Trophoblast cell (in vitro differentiated cells and primary cell): Measurements from ENCODE around the gene ENPP6.
A peak's percentile ranks its signal among the peaks of the same experiment; 100 is the strongest.

Source experiments
- DNase-seq, 2 donors: peaks; one replicate each; pipeline ENCODE4 v3.0.0-alpha.2; 2016
- H2AFZ ChIP-seq: 2 replicates; pipeline ENCODE4 v1.6.1; 2013; ENCODE audit warnings: low read length, moderate library complexity, mild to moderate bottlenecking; ENCODE audit not compliant: insufficient read depth, poor library complexity
- H2AK5ac ChIP-seq: 2 replicates; pipeline ENCODE4 v1.6.1; 2013; ENCODE audit warnings: mild to moderate bottlenecking, low read length
- H2BK120ac ChIP-seq: 2 replicates; pipeline ENCODE4 v1.6.1; 2013; ENCODE audit warnings: low read length, mild to moderate bottlenecking, moderate library complexity; ENCODE audit not compliant: insufficient read depth, poor library complexity
- H2BK12ac ChIP-seq: 2 replicates; pipeline ENCODE4 v1.6.1; 2013; ENCODE audit warnings: mild to moderate bottlenecking, low read length, moderate library complexity
- H2BK5ac ChIP-seq: 2 replicates; pipeline ENCODE4 v1.6.1; 2013; ENCODE audit warnings: low read length, low read depth, moderate library complexity, mild to moderate bottlenecking; ENCODE audit not compliant: poor library complexity
- H3K14ac ChIP-seq: 2 replicates; pipeline ENCODE4 v1.6.1; 2013; ENCODE audit warnings: mild to moderate bottlenecking, low read length
- H3K18ac ChIP-seq: 2 replicates; pipeline ENCODE4 v1.6.1; 2013; ENCODE audit warnings: mild to moderate bottlenecking, low read length
- H3K23ac ChIP-seq: 2 replicates; pipeline ENCODE4 v1.6.1; 2013; ENCODE audit warnings: low read length
- H3K27ac ChIP-seq: 2 replicates; pipeline ENCODE4 v1.5.1; 2013; ENCODE audit warnings: low read depth, mild to moderate bottlenecking, inconsistent platforms, low read length, moderate library complexity
- H3K27me3 ChIP-seq: 2 replicates; pipeline ENCODE4 v1.6.1; 2013; ENCODE audit warnings: inconsistent platforms, mild to moderate bottlenecking, low read length, moderate library complexity; ENCODE audit not compliant: insufficient read depth
- H3K36me3 ChIP-seq, 2 experiments: 1 replicate in 1 of 2; 2 replicates in 1 of 2; pipeline ENCODE4 v1.6.1; 2013; ENCODE audit warnings: low read length in 2 of 2, mild to moderate bottlenecking in 2 of 2, moderate library complexity in 1 of 2; ENCODE audit not compliant: insufficient read depth in 2 of 2, control insufficient read depth in 1 of 2
- H3K4ac ChIP-seq: 2 replicates; pipeline ENCODE4 v1.6.1; 2013; ENCODE audit warnings: low read depth, mild to moderate bottlenecking, low read length, moderate library complexity
- H3K4me1 ChIP-seq, 2 experiments: 1 replicate in 1 of 2; 2 replicates in 1 of 2; pipeline ENCODE4 v1.6.1; 2013; ENCODE audit warnings: low read length in 2 of 2, mild to moderate bottlenecking in 2 of 2, moderate library complexity in 1 of 2; ENCODE audit not compliant: insufficient read depth in 2 of 2, control insufficient read depth in 1 of 2
- H3K4me2 ChIP-seq: 2 replicates; pipeline ENCODE4 v1.6.1; 2013; ENCODE audit warnings: inconsistent platforms, mild to moderate bottlenecking, low read length, moderate library complexity
- H3K4me3 ChIP-seq: 2 replicates; pipeline ENCODE4 v1.5.1; 2013; ENCODE audit warnings: mild to moderate bottlenecking, low read depth, low read length, inconsistent platforms
- H3K79me1 ChIP-seq: one replicate; pipeline ENCODE4 v1.6.1; 2013; ENCODE audit warnings: low read length
- H3K79me2 ChIP-seq: 2 replicates; pipeline ENCODE4 v1.6.1; 2013; ENCODE audit warnings: low read length, mild to moderate bottlenecking; ENCODE audit not compliant: control insufficient read depth, insufficient read depth, poor library complexity
- H3K9ac ChIP-seq: 2 replicates; pipeline ENCODE4 v1.6.1; 2013; ENCODE audit warnings: mild to moderate bottlenecking, low read length
- H3K9me3 ChIP-seq: 2 replicates; pipeline ENCODE4 v1.6.1; 2013; ENCODE audit warnings: low read depth, mild to moderate bottlenecking, control low read depth, inconsistent platforms, low read length; ENCODE audit not compliant: insufficient read depth
- H4K12ac ChIP-seq: 2 replicates; pipeline ENCODE4 v1.6.1; 2013; ENCODE audit warnings: low read depth, mild to moderate bottlenecking, low read length, moderate library complexity
- H4K8ac ChIP-seq: 2 replicates; pipeline ENCODE4 v1.6.1; 2013; ENCODE audit warnings: low read depth, mild to moderate bottlenecking, low read length, moderate library complexity
- H4K91ac ChIP-seq: one replicate; pipeline ENCODE4 v1.6.1; 2013; ENCODE audit warnings: low read depth, mild to moderate bottlenecking, low read length, moderate library complexity
- whole genome bisulfite sequencing: extraction: QIAGEN DNeasy Blood & Tissue Kit; methylation state at CpG from one replicate; pipeline ENCODE4 v1.1.7; 2013; ENCODE audit warnings: missing lambda C conversion rate; ENCODE audit not compliant: insufficient read length, insufficient coverage; ENCODE audit errors: extremely low coverage; 5-methylcytosine and 5-hydroxymethylcytosine counted together

Gene ENPP6

GRCh38 chr4:184154199-184154598, 63.5 kb downstream of the ENPP6 start:
- Histone ChIP-seq H2BK5ac (no peak overlapping the region), H3K79me2 (no peaks in the 10 kb centered on the region), H3K14ac (no peak overlapping the region), H3K27me3 (no peaks in the 10 kb centered on the region), H3K79me1 (no peaks in the 10 kb centered on the region), H2AK5ac (no peak overlapping the region), H4K12ac (no peak overlapping the region), H4K91ac (no peak overlapping the region), H3K4me3 (no peak overlapping the region), H3K4me2 (no peak overlapping the region), H3K9ac (no peak overlapping the region), H4K8ac (no peak overlapping the region), H2BK120ac (no peak overlapping the region), H3K9me3 (no peaks in the 10 kb centered on the region), H3K4ac (no peak overlapping the region), H2BK12ac (no peak overlapping the region), H2AFZ (no peak overlapping the region), H3K23ac (no peak overlapping the region), H3K18ac (no peak overlapping the region), H3K36me3 (no peaks in the 10 kb centered on the region), H3K27ac (no peak overlapping the region), H3K4me1 (no peaks in the 10 kb centered on the region)
- no peak for DNase-seq
- WGBS: no CpG with 5 or more reads among the region's 7 CpGs

DNA sequence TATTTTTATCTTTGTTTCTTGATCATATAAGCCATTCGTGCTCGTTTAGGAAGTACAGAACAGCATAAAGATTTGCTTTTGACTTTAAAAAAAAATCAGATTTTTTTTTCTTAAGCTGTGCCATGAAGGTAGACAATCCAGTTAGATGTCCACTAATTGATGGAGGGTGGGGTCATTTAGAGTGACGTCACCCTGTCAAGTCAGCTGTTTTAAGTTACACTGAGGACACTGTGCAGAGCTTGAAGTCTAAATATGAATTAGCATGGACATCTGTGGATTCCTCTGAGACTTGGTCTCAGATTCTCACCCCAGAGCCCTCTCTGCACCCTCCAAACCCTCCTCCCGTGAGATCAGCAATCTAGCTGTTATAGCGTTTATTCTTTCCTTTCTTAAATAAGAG, 63.9 kb downstream of the ENPP6 start:
- Histone ChIP-seq H3K4me3 (no peak overlapping the region), H3K18ac (no peak overlapping the region), H3K27ac (no peak overlapping the region), H4K12ac (no peak overlapping the region), H3K4me2 (no peak overlapping the region), H3K79me1 (no peaks in the 10 kb centered on the region), H3K4ac (no peak overlapping the region), H3K14ac (no peak overlapping the region), H3K9me3 (no peaks in the 10 kb centered on the region), H3K79me2 (no peaks in the 10 kb centered on the region), H3K27me3 (no peaks in the 10 kb centered on the region), H3K4me1 (no peaks in the 10 kb centered on the region), H2AFZ (no peak overlapping the region), H4K8ac (no peak overlapping the region), H3K9ac (no peak overlapping the region), H2BK120ac (no peak overlapping the region), H2AK5ac (no peak overlapping the region), H4K91ac (no peak overlapping the region), H2BK12ac (no peak overlapping the region), H3K36me3 (no peaks in the 10 kb centered on the region), H2BK5ac (no peak overlapping the region), H3K23ac (no peak overlapping the region)
- DNase-seq: no peak
- no CpG with 5 or more reads among the region's 5 CpGs for WGBS

GRCh38 chr4:184151988-184152485, 65.6 kb downstream of the ENPP6 start:
- Histone ChIP-seq H3K4me2 (no peak overlapping the region), H3K27me3 (no peaks in the 10 kb centered on the region), H3K14ac (no peak overlapping the region), H3K27ac (no peak overlapping the region), H2AFZ (no peak overlapping the region), H3K4me1 (peaks cover 0 to 5% of the 10 kb centered on the region in 2 experiments), H4K91ac (no peak overlapping the region), H2AK5ac (no peak overlapping the region), H4K12ac (no peak overlapping the region), H3K9ac (no peak overlapping the region), H3K4me3 (no peak overlapping the region), H2BK12ac (no peak overlapping the region), H3K79me2 (no peaks in the 10 kb centered on the region), H3K23ac (no peak overlapping the region), H3K79me1 (no peaks in the 10 kb centered on the region), H2BK120ac (no peak overlapping the region), H3K36me3 (no peaks in the 10 kb centered on the region), H4K8ac (no peak overlapping the region), H3K9me3 (no peaks in the 10 kb centered on the region), H3K18ac (no peak overlapping the region), H2BK5ac (no peak overlapping the region), H3K4ac (no peak overlapping the region)
- peak in 1 of 2 donors; percentile 52 for DNase-seq
- no CpG with 5 or more reads among the region's 13 CpGs for WGBS

DNA sequence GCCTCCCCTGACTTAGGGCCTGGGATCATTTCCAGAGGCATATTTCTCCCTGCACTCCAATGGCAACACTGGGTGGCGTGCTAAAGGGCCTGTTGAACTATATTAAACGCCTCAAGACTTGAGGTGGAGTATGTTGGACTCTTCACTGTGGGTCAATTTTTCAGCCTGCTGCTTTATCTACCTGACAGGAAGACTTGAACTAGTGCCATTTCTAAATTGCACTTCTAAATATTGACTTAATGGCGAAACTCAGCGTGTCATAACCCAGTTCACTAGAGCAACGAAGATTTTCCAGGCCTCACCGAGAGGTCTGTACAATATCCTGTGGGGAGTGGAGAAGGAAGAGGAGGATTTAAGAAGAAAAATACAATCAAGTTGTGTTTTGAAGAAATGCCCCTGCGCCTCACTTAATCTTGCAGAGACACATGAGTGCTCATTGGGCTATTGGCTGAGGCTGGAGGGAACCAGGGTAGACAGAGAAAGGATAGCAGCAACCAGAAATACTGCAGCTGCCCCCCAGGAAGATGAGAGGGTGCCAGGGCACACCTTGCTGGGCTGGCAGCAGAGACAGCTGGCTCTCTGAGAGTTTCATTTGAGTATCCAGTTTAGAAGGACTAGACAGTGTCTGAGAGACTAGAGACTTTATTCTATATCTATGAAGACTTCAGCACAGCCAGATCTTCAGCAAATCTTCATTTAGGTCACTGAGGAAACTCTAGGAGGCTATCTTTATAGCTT, 67.4 kb downstream of the ENPP6 start:
- Histone ChIP-seq H3K79me1 (no peaks in the 10 kb centered on the region), H2BK12ac (no peak overlapping the region), H3K79me2 (no peaks in the 10 kb centered on the region), H3K9me3 (no peaks in the 10 kb centered on the region), H2AK5ac (no peak overlapping the region), H3K27ac (no peak overlapping the region), H3K27me3 (no peaks in the 10 kb centered on the region), H2BK120ac (no peak overlapping the region), H3K4ac (no peak overlapping the region), H3K4me2 (no peak overlapping the region), H4K12ac (no peak overlapping the region), H3K23ac (no peak overlapping the region), H3K36me3 (no peaks in the 10 kb centered on the region), H4K8ac (no peak overlapping the region), H2AFZ (no peak overlapping the region), H3K9ac (no peak overlapping the region), H3K4me1 (peaks cover 0 to 5% of the 10 kb centered on the region in 2 experiments), H3K18ac (no peak overlapping the region), H3K4me3 (no peak overlapping the region), H3K14ac (no peak overlapping the region), H4K91ac (no peak overlapping the region), H2BK5ac (no peak overlapping the region)
- DNase-seq: no peak
- no CpG with 5 or more reads among the region's 7 CpGs for whole genome bisulfite sequencing
